Fibroblast of skin of left quadriceps (primary cell): Measurements from ENCODE around the gene SERTAD3.
"Not testable (repeated sequence)": the region's sequence is repeated elsewhere in the genome, so short reads cannot be mapped to it uniquely, and the experiment has no call there.

ENCODE experiments used
- DNase-seq, 2 experiments: peaks; one replicate each; pipeline ENCODE4 v3.0.0-alpha.2; 2013; ENCODE audit warnings: low read depth in 2 of 2

The SERTAD3 gene

DNA sequence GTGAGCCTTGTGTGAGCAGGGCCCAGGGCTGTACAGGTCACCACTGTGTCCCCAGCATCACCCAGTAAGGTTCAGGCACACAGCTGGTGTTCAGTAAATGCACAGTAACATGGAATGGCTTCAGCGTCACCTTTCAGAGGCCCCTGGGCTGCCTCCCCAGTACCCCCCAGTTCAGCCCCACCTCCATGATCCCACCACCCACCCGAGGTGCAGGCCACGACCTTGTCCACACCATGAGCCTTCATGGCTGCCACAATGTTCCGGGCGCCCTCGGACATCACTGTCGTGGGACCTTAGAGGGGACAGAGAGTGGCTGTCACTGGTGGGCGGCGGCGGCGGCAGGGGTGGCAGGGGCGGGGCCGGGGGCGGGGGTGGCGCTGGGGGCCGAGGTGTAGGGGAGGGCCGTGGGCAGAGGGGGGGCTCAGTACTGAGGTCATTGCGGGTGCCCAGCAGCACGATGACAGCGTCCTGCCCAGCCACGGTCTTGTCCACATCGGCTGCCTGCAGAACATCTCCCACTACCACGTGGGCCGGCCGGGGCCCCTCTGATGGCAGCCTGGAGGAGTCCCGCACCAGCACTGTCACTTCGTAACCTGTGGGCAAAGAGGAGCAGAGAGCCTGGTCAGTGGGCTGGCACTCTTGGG lies 13.9 kb upstream of the SERTAD3 start:
- no peak for DNase-seq

DNA sequence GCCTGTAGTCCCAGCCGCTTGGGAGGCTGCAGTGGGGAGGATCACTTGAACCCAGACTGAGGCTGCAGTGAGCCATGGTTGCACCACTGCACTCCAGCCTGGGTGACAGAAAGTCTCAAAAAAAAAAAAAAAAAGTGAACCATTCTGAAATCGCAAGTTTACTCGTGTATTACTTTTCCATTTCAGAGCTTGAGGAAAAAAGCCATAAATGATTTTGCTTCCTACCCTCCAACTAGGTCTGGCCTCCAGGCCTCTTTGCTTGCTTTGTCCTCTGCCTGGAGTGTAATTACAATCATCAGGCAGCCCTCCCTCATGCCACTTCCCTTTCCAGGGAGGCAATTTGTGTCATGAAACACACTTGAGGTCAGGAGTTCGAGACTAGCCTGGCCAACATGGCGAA lies 12.9 kb upstream of the SERTAD3 start:
- no peak for DNase-seq

DNA sequence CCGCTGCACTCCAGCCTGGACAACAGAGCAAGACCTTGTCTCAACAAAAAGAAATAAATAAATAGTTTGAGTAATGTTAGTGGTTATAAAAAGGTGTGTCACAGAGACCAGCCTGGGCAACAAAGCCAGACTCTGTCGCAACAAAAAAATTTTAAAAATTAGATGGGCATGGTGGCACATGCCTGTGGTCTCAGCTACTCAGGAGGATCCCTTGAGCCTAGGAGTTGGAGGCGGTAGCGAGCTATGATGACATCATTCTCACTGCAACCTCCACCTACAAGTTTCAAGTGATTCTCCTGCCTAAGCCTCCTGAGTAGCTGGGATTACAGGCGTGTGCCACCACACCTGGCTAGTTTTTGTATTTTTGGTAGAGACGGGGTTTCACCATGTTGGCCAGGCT lies 9.8 kb upstream of the SERTAD3 start:
- DNase-seq, result not testable (repeated sequence)

DNA sequence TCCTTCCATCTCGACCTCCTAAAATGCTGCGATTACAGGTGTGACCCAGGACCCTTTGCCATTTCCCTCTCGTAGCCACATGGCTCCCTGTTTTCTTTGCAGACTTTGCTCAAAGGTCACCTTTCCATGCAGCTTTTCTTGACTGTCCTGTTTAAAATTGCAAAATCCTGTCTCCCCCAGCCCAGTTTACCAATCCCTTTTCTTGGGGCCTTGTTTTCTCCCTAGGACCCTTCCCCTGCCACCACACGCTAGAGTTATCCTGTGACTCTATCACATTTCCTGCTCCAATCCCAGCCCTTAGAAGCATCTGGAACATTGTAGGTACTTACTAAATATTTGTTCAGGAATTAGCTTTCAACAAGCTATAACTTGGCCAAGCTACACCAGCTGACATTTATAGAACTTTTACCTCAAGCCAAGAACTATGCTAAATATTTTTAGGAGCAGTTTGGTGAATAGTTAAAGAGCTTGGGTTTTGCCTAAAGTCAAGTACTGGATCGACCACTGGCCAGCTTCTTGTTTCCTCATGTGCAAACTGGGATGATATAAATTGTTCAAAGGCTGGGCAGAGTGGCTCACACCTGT lies 9.1 kb upstream of the SERTAD3 start:
- no peak for DNase-seq

DNA sequence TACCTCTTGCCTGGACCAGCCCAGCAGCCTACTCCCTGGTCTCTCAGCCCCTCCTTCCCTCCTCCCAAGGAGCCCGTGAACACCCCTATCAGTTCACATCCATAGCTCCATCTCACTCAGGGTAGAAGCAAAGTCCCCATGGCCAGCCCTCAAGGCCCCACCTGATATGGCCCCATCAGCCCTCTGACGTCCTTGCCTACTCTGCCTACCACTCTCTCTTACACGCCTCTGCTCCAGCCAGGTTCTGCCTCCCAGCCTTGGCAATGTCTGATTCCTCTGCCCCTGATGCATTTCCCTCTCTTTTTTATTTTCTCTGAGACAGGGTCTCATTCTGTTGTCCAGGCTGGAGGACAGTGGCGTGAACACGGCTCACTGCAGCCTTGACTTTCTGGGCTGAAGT lies 7.9 kb upstream of the SERTAD3 start:
- DNase-seq, result no peak

DNA sequence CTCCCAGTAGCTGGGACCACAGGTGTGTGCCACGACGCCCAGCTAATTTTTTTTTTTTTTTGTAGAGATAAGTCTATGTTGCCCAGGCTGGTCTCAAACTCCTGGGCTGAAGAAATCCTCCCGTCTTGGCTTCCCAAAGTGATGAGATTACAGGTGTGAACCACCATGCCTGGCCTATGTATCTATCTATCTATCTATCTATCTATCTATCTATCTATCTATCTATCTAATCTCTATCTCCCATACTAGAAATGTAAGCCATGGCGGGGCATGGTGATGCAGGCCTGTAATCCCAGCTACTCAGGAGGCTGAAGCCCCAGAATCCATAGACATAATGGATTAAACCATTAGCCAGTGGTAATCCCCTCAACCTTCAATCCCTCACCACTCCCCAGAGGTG lies 6.5 kb upstream of the SERTAD3 start:
- no peak for DNase-seq

DNA sequence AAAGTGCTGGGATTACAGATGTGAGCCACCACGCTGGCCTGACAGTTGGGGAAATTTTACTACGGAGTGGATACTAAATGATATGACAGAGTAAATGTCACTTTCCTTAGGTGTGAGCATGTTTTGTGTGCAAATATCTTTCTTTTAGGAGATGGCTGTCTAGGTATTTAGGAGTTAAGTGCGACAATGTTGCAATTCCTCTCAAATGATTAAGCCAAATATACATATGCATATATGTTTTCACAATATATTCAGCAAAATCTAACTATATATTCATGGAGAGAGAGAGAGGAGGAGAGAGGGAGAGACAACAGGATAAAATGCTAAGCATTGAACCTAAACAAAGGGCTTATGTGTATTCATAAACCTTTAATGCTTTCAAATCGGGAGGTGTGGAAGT lies 5.4 kb upstream of the SERTAD3 start:
- DNase-seq, result no peak

DNA sequence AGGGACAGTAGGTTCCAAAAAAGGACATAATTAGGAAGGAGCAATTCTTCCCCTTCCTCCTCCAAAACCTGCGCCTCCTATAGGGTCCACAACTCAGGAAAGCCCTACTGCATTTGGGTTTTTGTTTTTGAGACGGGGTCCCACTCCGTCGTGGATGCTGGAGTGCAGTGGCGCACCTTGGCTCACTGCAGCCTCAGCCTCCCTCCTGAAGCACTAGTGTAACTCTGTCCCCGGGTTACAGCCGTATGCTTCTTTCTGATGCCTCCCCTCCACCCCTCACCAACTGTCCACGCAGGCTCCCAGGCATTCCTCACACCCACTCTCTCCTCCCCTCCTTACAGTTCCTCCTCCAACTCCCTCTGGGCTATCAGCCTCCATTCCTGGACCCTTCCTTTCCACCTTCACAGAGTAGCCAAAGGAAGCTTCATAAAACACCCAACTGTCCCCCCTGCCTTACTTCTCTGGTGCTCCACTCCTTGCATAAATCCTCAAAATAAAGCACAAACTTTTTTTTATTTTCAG lies 2.2 kb upstream of the SERTAD3 start:
- DNase-seq, result no peak

DNA sequence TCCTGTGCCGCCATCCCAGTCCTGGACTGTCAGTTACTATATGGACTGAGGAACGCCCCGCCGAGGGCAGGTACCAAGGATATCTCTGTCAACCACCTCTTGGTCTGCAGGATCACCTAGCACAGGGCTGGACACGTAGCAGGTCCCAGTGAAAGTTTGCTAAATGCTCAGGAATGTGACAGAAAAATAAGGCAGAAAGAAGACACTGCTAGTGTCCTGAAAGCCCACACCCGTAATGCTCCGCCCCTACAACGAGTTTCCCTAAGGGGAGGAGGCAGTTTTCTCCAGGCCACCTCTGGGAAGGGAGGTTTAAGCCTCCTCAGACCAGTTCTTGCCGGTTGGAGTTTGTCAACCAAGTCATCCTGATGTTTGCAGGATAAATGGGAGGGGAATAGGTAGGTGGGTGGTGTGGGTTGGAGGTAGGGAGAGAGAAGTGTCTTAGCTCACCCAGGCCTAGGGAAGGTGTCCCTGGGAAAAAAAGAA lies 1.7 kb upstream of the SERTAD3 start:
- DNase-seq, result no peak

DNA sequence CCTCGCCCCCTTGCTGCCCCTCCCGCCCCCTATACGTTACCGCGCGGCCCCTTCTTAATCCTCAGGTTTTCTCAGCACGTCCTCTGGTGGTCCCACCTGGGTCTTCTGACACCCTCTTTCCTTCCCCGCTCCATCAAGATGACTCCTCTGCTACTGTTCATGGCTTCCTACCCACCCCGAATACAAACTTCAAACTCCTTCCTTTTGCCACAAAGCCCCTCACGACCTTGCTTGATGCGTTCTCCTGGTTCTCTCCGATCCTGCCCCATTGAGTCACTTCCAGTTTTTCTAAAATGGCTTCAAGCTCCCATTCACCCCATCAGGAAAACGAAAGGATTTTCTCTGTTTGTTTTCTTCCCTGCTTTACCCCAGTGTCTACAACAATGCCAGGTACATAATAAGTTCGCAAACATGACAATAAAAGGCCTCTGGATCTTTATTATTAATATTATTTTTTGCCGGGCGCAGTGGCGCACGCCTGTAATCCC lies 734 bp upstream of the SERTAD3 start:
- DNase-seq, result no peak

DNA sequence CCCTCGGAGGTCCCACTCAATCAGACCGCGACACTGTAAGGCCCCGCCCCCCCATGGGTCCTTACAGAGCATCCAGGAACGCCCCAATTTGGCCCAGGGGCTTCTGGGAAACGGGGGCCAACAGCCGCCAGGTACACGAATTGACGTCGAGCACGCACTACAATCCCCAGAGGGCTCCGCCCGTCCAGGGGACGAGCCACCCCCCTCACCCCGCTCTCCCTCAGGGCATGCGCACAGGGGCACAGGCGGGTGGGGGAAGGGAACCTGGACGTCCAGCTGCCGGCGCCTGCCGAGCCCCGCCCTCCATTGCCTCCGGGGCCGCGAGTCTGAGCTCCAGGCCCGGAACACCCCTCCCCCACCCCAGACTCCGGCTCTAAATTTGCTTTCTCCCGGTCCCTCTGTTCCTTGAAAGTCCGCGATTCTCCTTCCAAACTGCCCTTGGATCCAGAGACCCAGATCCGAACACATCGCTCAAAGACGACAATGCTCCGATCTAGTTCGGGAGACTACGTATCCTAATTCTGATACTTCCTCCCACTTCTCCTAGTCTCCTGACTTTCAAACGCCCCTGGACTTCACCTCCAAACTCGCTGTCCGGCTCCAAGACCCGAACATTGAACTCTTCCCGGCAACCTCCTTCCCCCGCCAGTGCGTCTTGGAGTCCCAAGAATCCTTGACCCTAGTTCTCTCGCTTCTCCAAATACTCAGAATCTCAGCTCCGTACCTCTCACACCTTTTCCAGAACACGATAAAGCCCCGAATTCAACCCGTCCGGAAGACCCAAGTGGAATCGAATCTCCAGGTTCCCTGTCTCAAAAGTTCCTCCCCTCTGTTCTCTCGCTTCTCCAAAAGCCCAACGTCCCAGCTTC lies 770 bp downstream of the SERTAD3 start:
- peak; percentile 100 for DNase-seq

DNA sequence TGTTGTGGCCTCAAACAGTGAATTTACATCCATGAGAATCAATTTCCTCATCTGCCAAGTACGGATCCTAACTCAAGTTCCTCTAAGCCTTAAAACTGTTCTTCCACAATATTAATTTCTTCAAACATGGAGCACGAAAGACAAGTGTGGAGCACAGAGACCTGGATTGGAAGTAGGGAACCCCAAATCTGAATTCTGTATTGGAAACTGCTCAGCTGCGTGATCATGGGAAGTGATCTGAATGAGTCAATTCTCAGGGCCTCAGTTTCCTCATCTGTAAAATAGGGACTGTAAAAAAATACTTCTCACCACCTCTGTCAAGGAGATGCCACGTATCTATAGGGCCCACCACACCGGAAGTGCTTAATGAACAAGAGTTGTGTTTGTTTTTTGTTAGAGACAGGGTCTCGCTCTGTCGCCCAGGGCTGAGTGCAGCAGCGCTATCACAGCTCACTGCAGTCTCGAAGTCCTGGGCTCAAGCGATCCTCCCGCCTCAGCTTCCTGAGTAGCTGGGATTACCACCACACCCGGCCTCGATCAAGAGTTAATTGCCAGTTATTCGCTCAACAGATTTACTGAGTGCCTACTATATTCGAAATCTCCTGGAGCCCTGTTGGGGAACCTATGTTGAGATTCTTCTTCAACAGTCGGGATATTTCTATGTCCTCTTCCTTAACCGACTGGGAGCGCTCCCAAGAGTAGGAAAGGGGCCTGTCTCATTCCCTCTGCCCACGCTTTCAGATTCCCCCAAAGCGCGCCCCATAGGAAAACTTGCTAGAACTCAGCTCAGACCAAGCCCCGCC lies 1.6 kb downstream of the SERTAD3 start:
- DNase-seq, result no peak

DNA sequence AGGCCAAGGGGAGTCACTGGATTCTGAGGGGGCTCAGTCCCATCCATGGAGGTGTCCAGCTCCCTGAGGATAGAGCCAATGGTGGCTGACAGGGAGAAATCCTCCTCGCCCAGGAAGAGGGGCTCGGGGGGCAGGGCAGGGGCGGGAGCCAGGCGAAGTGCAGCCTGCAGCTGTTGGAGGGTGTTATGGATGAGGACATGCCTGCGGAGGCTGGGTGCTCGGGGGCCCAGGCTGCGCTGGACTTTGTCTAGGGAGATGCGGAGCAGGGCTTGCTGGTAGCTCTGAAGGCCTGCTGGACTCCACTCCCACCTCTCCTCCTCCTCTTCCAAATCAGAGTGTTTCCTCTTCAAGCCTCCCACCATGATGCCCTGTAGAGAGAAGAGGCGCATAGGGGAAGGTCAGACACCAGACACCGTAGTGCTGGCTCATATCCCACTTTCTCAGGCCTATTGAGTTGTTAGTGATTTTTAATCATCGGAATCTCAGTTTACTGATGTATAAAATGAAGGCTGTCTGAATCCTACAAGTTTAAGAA lies 2.3 kb downstream of the SERTAD3 start:
- DNase-seq, result no peak

DNA sequence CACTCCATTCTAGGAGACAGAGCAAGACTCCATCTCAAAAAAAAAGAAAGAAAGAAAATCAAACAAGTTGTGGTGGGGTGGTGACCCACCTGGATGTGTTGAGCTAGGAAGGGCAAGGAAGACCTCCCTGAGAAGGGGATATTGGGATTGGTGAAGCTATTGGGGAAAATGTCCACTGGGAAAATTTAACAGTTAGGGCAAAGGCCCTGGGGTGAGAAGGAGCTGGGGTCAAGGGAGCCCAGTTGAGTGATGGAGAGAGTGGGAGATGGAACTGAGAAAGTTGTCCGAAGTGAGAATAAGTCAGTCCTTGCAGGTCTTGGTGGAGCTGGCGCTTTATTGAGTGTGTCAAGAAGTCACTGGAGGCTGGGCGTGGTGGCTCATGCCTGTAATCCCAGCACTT lies 5.9 kb downstream of the SERTAD3 start:
- no peak for DNase-seq

DNA sequence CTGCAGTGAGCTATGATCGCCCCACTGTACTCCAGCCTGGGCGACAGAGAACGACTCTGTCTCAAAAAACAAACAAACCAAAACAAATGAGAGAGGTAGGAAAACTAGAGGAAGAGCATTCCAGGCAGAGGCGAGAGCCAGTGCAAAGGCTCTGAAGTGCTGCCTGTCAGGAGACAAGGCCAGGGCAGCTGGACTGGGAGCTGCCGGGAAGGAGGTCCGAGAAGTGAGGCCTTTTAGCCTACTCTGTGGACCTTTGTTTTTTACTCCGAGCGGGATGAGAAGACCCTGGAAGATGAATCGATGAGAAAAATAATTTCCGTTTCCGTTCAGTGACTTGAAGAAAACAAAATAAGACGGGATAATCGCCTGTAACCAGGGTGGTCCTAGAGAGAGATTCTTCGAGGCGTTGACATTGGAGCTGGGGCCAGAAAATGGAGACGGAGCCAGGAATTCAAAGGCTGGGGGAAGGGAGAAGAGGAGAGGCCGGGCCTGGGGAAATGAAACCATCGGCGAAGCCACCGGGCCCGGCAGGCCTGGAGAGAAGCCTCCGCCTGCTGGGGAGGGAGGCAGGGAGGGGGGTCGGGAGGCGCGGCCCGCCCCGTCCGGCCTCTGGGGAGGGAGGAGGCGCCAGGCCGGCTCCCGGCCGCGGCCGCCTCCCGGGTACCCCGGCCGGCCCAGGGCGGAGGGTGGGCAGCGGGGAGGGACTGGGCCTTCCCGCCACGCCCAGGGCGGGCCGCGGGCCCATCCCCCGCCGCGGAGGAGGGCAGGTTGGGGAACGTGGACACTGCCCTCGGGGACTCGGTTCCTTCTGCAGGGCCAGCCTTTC lies 10.5 kb downstream of the SERTAD3 start:
- peak; percentile 82 to 83 for DNase-seq

DNA sequence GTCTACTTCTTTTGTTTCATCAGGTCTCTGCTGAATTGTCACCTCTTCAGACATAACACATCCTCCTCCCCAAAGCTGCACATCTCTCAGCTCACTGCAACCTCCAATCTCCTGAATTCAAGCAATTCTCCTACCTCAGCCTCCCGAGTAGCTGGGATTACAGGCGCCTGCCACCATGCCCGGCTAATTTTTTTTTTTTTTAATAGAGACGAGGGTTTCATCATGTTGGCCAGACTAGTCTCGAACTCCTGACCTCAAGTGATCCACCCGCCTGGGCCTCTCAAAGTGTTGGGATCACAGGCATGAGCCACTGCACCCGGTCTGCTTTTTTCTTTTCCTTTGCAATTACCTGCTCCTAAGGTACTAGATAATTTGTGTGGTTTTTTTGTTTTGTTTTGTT lies 11.4 kb downstream of the SERTAD3 start:
- DNase-seq, result not testable (repeated sequence)

DNA sequence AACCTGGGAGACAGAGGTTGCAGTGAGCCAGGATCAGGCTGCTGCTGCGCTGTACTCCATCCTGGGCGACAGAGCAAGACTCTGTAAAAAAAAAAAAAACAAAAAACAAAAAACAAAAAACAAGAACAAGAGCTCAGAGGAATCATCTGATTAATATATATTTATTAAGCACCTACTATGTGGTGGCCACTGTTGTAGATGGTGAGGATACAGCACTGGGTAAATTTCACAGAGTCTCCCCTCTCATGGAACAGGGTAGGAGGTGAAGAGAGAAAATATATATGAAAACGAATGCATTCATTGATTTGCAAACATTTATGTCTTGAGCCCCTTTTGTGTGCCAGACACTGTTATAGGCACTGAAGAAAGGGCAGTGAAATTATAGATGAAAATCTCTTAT lies 12.4 kb downstream of the SERTAD3 start:
- no peak for DNase-seq

DNA sequence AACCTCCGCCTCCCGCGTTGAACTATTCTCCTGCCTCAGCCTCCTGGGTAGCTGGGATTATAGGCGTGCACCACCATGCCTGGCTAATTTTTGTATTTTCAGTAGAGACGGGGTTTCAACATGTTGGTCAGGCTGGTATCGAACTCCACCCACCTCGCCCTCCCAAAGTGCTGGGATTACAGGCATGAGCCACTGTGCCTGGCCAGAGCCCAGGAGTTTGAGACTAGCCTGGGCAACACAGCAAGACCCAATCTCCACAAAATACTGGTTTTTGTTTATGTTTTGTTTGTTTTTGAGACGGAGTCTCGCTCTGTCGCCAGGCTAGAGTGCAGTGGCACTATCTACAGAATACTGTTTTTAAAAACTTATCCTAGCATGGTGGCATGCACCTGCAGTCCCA lies 13.9 kb downstream of the SERTAD3 start:
- not testable (repeated sequence) for DNase-seq

DNA sequence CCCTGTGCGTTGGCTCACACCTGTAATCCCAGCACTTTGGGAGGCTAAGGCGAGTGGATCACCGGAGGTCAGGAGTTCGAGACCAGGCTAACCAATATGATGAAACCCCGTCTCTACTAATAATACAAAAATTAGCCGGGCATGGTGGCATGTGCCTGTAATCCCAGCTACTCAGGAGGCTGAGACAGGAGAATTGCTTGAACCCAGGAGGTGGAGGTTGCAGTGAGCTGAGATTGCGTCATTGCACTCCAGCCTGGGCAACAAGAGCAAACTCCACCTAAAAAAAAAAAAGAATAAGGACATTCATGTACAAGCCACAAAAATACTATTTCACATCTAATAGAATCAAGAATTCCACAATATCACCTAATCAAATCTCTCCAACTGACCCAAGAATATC lies 15.9 kb downstream of the SERTAD3 start:
- DNase-seq, result not testable (repeated sequence)
